Omental fat pad (tissue), 4 donors: Measurements from ENCODE around the gene SHMT1. TPM values are rescaled to one million over a fixed set of nuclear protein-coding genes. Genes with fewer than 3 reads are reported as not detected.

ENCODE experiments used
- ATAC-seq: fragments of 150-250 bp; one replicate; pipeline ENCODE4 v1.9.1; 2016; ENCODE audit warnings: mild to moderate bottlenecking, moderate library complexity; ENCODE audit not compliant: low FRiP score
- DNase-seq: peaks from one replicate; pipeline ENCODE4 v3.0.0-alpha.2; 2019; ENCODE audit warnings: low spot score
- CTCF ChIP-seq, 3 donors: fragments of 450-650 bp; IDR thresholded peaks; one replicate each; pipeline ENCODE4 v1.5.1; 2016 to 2017; ENCODE audit warnings: antibody characterized with exemption in 3 of 3, mild to moderate bottlenecking in 3 of 3, moderate library complexity in 2 of 3
- total RNA-seq, 4 donors: library from RNA; depleted of rRNA; stranded (reverse); fragments of >200 nt; gene quantifications; one replicate each; pipeline ENCODE4 v1.1.0, GENCODE V29; 2016

SHMT1 gene
- total RNA-seq, 4 donors from 2014 or later: 59.3 to 108 (median 102) TPM

GRCh38 chr17:18332909-18333489 lies 30.4 kb downstream of the SHMT1 start:
- ATAC-seq (no peak), DNase-seq (no peak)
- no peak for TF ChIP-seq CTCF (IDR thresholded peaks at IDR 0.05)

- DNase-seq (no peak), ATAC-seq (no peak)
- no peak for TF ChIP-seq CTCF (IDR thresholded peaks at IDR 0.05)
Measured at GRCh38 chr17:18331879-18332278, 31.5 kb downstream of the SHMT1 start.

GRCh38 chr17:18328643-18329204 lies 34.6 kb downstream of the SHMT1 start:
- ATAC-seq: no peak
- TF ChIP-seq CTCF (IDR thresholded peaks at IDR 0.05): no peak
- no peak for DNase-seq

GRCh38 chr17:18327556-18327955 lies 35.8 kb downstream of the SHMT1 start:
- ATAC-seq (no peak), DNase-seq (no peak)
- TF ChIP-seq CTCF (IDR thresholded peaks at IDR 0.05): no peak

GRCh38 chr17:18327093-18327492 lies 36.3 kb downstream of the SHMT1 start:
- no peak for TF ChIP-seq CTCF (IDR thresholded peaks at IDR 0.05)
- ATAC-seq (no peak), DNase-seq (no peak)

- no peak for DNase-seq
- TF ChIP-seq CTCF (IDR thresholded peaks at IDR 0.05): no peak
- ATAC-seq: no peak
Measured at GRCh38 chr17:18326572-18326971, 36.8 kb downstream of the SHMT1 start.

- ATAC-seq (no peak), DNase-seq (no peak)
- no peak for TF ChIP-seq CTCF (IDR thresholded peaks at IDR 0.05)
Measured at GRCh38 chr17:18326039-18326438, 37.3 kb downstream of the SHMT1 start.
